ENCODE measurements around the gene STAT5B.

The STAT5B gene

DNA sequence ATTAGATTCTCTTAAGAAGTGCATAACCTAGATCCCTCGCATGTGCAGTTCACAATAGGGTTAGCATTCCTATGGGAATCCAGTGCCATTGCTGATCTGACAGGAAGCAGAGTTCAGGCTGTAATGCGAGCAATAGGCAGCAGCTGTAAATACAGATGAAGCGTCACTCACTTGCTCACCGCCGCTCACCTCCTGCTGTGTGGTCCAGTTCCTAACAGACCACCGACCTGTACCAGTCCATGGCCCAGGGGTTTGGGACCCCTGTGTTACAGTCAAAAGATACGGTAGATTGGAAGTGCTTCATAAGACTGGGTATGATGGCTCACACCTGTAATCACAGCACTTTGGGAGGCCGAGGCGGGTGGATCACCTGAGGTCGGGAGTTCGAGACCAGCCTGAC lies 14.9 kb upstream of the STAT5B start:
- Histone ChIP-seq H2AFZ (ENCODE audit: low read length, unreplicated experiment) (no peak overlapping the region), H3K27ac (ENCODE audit: low read depth, low read length) (no peak overlapping the region), H3K27me3 (ENCODE audit: insufficient read depth, low read length) (no peaks in the 10 kb centered on the region), H3K4me1 (ENCODE audit: control insufficient read depth, insufficient read depth, low read length, unreplicated experiment) (peaks cover 15% of the 10 kb centered on the region), H3K4me3 (ENCODE audit: low read depth, low read length) (no peak overlapping the region), H3K36me3 (ENCODE audit: insufficient read depth, low read length) (no peaks in the 10 kb centered on the region), H3K79me2 (ENCODE audit: control insufficient read depth, insufficient read depth, low read length, unreplicated experiment) (no peaks in the 10 kb centered on the region)

DNA sequence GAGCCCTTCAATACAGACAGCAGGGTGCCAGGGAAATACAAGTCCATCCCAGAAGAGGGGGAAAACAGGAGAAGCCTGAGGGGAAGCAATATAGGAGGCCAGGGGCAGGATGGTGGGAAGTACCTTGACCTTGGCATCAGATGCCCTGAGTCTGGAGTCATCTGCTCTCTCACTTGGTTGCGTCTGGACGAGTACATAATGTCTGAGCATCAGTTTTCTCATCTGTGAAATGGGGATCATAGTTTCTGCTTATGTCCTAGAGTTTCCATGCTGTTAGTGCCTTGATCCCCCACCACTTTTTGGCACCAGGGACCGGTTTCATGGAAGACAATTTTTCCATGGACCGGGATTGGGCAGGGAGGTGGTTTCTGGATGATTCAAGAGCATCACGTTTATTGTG lies 14.4 kb upstream of the STAT5B start:
- peaks cover 15% of the 10 kb centered on the region for H3K4me1 ChIP-seq (ENCODE audit: control insufficient read depth, insufficient read depth, low read length, unreplicated experiment)
- no peak overlapping the region for H3K4me3 ChIP-seq (ENCODE audit: low read depth, low read length)
- H3K36me3 ChIP-seq (ENCODE audit: insufficient read depth, low read length): no peaks in the 10 kb centered on the region
- H3K27ac ChIP-seq (ENCODE audit: low read depth, low read length): no peak overlapping the region
- no peak overlapping the region for H2AFZ ChIP-seq (ENCODE audit: low read length, unreplicated experiment)
- H3K79me2 ChIP-seq (ENCODE audit: control insufficient read depth, insufficient read depth, low read length, unreplicated experiment): no peaks in the 10 kb centered on the region
- no peaks in the 10 kb centered on the region for H3K27me3 ChIP-seq (ENCODE audit: insufficient read depth, low read length)

DNA sequence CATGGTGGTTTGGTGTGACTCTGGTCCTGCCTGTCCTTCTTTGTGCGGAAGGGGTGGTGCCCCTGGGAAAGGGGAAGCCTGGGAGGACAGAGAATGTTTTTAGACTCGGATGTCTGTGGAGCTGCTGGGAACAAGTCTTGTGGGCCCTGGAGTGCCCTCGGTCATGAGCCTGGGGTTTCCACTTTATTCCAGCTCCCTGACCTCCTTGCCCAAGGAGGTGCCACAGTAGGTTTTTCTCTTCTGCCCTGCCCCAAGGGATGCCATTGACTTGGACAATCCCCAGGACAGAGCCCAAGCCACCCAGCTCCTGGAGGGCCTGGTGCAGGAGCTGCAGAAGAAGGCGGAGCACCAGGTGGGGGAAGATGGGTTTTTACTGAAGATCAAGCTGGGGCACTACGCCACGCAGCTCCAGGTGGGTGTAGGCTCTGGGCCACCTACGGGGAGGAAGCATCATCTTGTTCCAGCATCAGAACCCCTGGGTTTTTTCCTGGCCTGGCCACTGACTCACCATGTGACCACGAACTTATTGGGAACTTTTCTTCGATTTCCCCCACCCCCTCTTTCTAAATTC lies 13.5 kb upstream of the STAT5B start:
- no peak overlapping the region for H2AFZ ChIP-seq (ENCODE audit: low read length, unreplicated experiment)

DNA sequence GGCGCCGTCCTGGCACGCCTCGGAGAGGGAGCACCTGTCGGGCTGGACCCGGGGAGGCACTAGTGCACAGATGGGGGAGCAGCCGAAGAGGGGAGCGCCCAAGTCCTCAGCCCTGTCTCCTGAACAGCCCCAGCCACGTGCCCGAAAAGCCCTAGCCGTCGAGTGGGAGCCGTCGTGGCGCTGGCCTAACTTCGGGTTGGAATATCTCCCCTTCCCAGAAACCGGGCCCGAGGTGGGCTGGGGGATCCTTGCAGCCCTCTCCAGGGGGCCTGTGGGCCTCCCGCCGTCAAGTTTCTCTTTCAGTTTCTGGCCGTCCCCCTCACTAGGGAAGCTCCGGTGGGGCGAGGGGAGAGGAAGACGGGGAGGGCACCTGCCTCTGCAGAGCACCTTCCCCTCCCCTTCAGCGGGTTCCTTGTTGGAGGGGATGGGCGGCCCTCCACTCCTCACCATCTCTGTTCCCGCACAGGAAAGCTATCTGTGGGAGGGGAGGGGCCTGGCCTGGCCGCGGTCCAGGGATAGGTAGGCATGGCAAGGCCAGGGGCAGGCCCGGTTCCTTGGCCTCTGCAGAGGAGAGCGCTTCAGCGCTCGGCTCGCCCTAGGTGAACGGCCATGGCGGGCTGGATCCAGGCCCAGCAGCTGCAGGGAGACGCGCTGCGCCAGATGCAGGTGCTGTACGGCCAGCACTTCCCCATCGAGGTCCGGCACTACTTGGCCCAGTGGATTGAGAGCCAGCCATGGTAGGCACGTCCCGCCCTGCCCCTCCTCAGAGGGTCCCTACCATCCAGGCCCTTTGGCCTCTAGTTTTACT lies 12.8 kb upstream of the STAT5B start:
- Histone ChIP-seq H3K4me1 (ENCODE audit: control insufficient read depth, insufficient read depth, low read length, unreplicated experiment) (peaks cover 15% of the 10 kb centered on the region), H2AFZ (ENCODE audit: low read length, unreplicated experiment) (peak overlapping the region; percentile 59), H3K27ac (ENCODE audit: low read depth, low read length) (no peak overlapping the region), H3K27me3 (ENCODE audit: insufficient read depth, low read length) (no peaks in the 10 kb centered on the region), H3K4me3 (ENCODE audit: low read depth, low read length) (peak overlapping the region; percentile 81), H3K36me3 (ENCODE audit: insufficient read depth, low read length) (no peaks in the 10 kb centered on the region), H3K79me2 (ENCODE audit: control insufficient read depth, insufficient read depth, low read length, unreplicated experiment) (no peaks in the 10 kb centered on the region)

More for the DNA sequence above, 13.5 kb upstream of the STAT5B start:
- H3K4me1 ChIP-seq (ENCODE audit: control insufficient read depth, insufficient read depth, low read length, unreplicated experiment): peaks cover 15% of the 10 kb centered on the region
- H3K27ac ChIP-seq (ENCODE audit: low read depth, low read length): no peak overlapping the region
- no peaks in the 10 kb centered on the region for H3K36me3 ChIP-seq (ENCODE audit: insufficient read depth, low read length)
- H3K79me2 ChIP-seq (ENCODE audit: control insufficient read depth, insufficient read depth, low read length, unreplicated experiment): no peaks in the 10 kb centered on the region
- no peak overlapping the region for H3K4me3 ChIP-seq (ENCODE audit: low read depth, low read length)
- H3K27me3 ChIP-seq (ENCODE audit: insufficient read depth, low read length): no peaks in the 10 kb centered on the region

DNA sequence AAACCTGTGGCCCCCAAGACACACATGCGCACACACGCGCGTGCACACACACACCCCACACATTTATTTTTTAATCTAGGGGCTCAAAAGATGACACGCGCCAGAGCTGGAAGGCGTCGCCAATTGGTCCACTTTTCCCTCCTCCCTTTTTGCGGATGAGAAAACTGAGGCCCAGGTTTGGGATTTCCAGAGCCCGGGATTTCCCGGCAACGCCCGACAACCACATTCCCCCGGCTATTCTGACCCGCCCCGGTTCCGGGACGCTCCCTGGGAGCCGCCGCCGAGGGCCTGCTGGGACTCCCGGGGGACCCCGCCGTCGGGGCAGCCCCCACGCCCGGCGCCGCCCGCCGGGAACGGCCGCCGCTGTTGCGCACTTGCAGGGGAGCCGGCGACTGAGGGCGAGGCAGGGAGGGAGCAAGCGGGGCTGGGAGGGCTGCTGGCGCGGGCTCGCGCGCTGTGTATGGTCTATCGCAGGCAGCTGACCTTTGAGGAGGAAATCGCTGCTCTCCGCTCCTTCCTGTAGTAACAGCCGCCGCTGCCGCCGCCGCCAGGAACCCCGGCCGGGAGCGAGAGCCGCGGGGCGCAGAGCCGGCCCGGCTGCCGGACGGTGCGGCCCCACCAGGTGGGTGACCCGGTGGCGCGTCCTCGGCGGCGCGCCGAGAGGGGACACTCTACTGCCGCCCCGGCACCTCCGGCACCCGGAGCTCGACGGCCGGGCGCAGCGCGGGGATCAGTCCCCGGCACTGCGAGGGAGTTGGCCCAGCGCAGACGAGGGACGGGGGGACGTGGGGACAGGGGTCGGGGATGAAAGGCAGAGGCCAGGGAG lies 12.0 kb upstream of the STAT5B start, which contains the start of gene STAT5A:
Gene STAT5A (plus strand): TSS at position 522 of the 826 bp plus-strand sequence. CDS start 914 bp downstream, outside the sequence.
- Histone ChIP-seq H3K27ac (ENCODE audit: low read depth, low read length) (peak within 1 kb of the TSS; percentile 52; the same call in 1 of the 2 replicates), H3K36me3 (ENCODE audit: insufficient read depth, low read length) (no peaks in the 10 kb centered on the region), H3K4me3 (ENCODE audit: low read depth, low read length) (peak within 1 kb of the TSS; percentile 81), H3K4me1 (ENCODE audit: control insufficient read depth, insufficient read depth, low read length, unreplicated experiment) (peaks cover 15% of the 10 kb centered on the region), H3K27me3 (ENCODE audit: insufficient read depth, low read length) (no peaks in the 10 kb centered on the region), H3K79me2 (ENCODE audit: control insufficient read depth, insufficient read depth, low read length, unreplicated experiment) (no peaks in the 10 kb centered on the region), H2AFZ (ENCODE audit: low read length, unreplicated experiment) (peak within 1 kb of the TSS; percentile 88)

DNA sequence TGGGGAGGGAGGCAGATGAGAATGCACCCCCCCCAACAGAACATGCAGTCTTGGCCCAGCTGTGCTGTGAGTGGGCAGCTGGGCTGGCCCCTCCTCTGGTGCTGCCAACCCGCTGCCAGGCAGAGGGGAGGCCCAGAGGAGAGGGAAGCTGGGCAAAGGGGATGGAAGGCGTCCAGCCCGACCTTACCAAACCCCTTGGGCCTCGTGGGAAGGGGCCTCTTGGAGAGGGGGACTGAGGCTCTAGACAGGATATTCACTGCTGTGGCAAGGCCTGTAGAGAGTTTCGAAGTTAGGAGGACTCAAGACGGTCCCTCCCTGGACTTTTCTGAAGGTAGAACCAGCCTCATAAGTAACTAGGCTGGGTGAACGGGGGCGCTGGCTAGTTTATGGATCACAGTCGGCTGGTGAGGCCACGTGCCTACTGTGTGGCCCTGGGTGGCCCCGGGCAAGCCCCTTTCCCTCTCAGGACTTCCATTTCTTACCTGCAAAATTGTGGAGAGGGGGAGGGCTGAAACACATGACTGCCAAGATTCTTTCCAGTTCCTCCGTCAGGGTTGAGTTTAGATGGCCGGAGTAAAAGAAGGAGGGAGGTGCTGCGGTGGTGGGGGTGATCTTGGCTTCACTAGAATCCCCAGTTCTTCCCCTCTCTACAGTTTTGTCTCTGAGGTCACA lies 11.2 kb upstream of the STAT5B start:
- Histone ChIP-seq H3K4me3 (ENCODE audit: low read depth, low read length) (peak overlapping the region; percentile 81), H3K79me2 (ENCODE audit: control insufficient read depth, insufficient read depth, low read length, unreplicated experiment) (no peaks in the 10 kb centered on the region), H3K27me3 (ENCODE audit: insufficient read depth, low read length) (no peaks in the 10 kb centered on the region), H2AFZ (ENCODE audit: low read length, unreplicated experiment) (peak overlapping the region; percentile 88), H3K27ac (ENCODE audit: low read depth, low read length) (peak overlapping the region; percentile 52; the same call in 1 of the 2 replicates), H3K4me1 (ENCODE audit: control insufficient read depth, insufficient read depth, low read length, unreplicated experiment) (peaks cover 15% of the 10 kb centered on the region), H3K36me3 (ENCODE audit: insufficient read depth, low read length) (no peaks in the 10 kb centered on the region)

DNA sequence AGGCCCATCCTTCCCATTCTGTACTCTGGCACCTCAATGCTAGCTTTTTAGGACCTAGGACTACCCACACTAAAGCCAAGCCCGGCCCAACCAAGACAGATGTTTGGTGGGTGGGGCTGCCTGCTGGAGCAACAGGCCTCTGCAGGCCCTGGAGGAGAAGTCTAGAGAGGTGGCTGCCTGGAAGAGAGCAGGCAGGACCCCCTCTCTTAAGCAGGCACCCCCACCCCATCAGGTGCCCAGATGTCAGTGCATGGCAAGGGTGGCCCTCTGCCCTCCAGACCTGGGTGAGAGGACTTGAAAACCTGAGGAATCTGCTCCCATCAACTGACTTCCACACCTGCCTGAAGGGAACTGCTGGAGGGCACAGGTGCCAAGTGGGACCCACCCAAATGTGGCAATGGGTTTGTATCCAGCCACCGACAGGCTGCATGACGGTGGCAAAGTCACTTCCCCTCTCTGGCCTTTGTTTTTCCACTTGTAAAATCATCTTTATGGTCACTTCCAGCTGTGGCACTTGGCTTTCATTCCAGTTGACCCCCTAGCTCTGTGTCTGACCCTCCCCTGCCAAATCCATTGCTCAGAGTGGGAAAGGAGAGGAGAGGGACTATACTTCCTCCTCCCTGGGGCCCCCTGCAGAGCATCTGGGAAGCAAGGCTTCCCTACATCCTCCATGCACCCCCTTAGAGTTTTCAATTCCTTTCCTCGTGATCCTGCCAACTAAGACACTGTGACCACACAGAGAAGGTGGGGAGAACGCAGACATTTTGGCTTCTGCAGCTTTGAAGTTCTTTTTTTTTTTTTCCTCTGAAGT lies 10.4 kb upstream of the STAT5B start:
- Histone ChIP-seq H2AFZ (ENCODE audit: low read length, unreplicated experiment) (no peak overlapping the region), H3K79me2 (ENCODE audit: control insufficient read depth, insufficient read depth, low read length, unreplicated experiment) (no peaks in the 10 kb centered on the region), H3K4me3 (ENCODE audit: low read depth, low read length) (peak overlapping the region; percentile 81), H3K4me1 (ENCODE audit: control insufficient read depth, insufficient read depth, low read length, unreplicated experiment) (peaks cover 15% of the 10 kb centered on the region), H3K27ac (ENCODE audit: low read depth, low read length) (no peak overlapping the region), H3K27me3 (ENCODE audit: insufficient read depth, low read length) (no peaks in the 10 kb centered on the region), H3K36me3 (ENCODE audit: insufficient read depth, low read length) (no peaks in the 10 kb centered on the region)

DNA sequence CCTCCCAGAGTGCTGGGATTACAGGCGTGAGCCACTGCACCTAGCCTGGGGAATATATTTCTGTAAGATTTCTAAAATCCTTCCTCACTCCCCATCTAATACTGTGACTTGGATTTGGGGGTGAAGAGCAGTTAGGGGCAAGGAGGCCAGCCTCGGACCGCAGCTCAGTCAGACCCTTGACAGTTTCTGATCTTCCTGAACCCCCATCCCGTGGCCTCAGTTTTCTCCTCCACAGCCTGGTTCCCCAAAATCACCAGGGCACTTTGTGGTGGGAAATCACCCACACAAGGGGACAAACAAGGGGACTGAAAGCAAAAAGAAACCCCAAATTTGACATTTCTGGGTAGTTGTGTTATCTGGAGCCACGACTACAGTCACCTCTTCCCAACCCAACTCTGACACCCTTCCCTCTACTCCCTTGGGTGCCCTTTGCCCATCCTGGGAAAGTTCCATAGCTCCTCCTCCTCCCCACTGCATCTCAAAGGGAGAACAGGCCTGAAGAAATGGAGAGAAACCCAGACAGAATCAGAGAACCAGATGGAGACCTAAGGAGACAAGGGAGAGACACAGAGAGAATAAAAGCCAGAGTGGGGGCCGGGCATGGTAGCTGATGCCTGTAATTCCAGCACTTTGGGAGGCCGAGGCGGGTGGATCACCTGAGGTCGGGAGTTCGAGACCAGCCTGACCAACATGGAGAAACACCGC lies 9.3 kb upstream of the STAT5B start:
- H3K4me3 ChIP-seq (ENCODE audit: low read depth, low read length): no peak overlapping the region
- H3K27ac ChIP-seq (ENCODE audit: low read depth, low read length): no peak overlapping the region
- no peaks in the 10 kb centered on the region for H3K79me2 ChIP-seq (ENCODE audit: control insufficient read depth, insufficient read depth, low read length, unreplicated experiment)
- no peaks in the 10 kb centered on the region for H3K36me3 ChIP-seq (ENCODE audit: insufficient read depth, low read length)
- H3K27me3 ChIP-seq (ENCODE audit: insufficient read depth, low read length): no peaks in the 10 kb centered on the region
- H3K4me1 ChIP-seq (ENCODE audit: control insufficient read depth, insufficient read depth, low read length, unreplicated experiment): peaks cover 15% of the 10 kb centered on the region
- no peak overlapping the region for H2AFZ ChIP-seq (ENCODE audit: low read length, unreplicated experiment)

DNA sequence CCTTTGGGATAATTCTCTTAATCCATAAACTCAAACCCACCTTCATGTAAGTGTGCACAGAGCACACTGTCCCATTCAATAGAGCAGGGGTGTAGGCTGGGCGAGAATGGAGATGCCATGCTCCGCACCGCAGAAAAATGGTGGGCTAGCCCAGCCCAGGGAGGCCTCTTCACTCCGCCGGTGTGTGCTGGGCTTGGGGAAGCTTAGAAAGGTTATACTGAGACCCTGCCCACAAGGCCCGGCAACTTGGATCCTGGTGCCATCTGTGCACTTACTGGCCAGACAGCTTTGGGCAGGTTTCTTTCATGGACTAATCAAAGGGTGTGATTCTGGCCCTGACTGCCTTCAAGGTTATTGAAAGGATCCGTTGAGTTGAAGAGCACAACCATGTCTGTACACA lies 8.4 kb upstream of the STAT5B start:
- Histone ChIP-seq H3K27me3 (ENCODE audit: insufficient read depth, low read length) (no peaks in the 10 kb centered on the region), H3K79me2 (ENCODE audit: control insufficient read depth, insufficient read depth, low read length, unreplicated experiment) (no peaks in the 10 kb centered on the region), H3K36me3 (ENCODE audit: insufficient read depth, low read length) (no peaks in the 10 kb centered on the region), H2AFZ (ENCODE audit: low read length, unreplicated experiment) (no peak overlapping the region), H3K27ac (ENCODE audit: low read depth, low read length) (no peak overlapping the region), H3K4me1 (ENCODE audit: control insufficient read depth, insufficient read depth, low read length, unreplicated experiment) (peaks cover 15% of the 10 kb centered on the region), H3K4me3 (ENCODE audit: low read depth, low read length) (no peak overlapping the region)
